HG03097 (cell line): ENCODE measurements around the gene QPCTL.
A peak's percentile ranks its signal among the peaks of the same experiment; 100 is the strongest.

Experiments
- ATAC-seq: cut with Tn5 transposase; IDR thresholded peaks from one replicate; pipeline ENCODE4 v1.9.1; 2021; ENCODE audit not compliant: unreplicated experiment, low FRiP score

Gene QPCTL

DNA sequence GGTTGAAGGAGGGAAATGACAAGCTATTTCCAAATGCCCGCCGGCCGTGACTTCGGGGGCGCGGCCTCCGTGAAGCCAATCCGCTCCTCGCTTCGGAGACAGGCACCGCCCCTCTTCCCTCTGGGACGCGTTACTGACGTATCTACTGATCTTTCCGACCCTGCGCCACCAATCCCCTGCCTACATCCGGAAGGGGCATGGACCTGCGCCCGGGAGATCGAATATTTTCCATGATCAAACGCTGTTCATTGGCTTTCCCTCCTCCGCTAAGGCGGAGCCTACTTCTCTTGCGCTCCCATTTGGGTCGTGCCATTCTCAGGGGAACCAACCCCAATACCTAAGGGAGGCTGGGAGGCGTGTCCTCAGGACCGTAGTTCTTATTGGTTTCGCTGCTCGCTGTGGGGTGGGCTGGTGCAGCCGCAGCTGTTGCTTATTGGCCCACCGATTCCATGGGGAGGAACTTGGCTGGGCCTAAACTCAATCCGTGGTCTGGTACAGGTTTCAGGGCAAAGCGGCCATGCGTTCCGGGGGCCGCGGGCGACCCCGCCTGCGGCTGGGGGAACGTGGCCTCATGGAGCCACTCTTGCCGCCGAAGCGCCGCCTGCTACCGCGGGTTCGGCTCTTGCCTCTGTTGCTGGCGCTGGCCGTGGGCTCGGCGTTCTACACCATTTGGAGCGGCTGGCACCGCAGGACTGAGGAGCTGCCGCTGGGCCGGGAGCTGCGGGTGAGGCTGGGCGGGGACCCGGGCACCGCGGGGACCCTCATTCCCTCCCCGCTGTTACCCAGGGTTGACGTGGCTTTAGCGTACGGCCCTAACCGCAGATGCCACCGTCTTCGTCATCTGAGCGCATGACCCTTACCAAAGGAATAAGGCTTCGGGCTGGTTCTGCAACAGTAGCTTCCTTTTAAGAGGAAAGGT, at the start of gene QPCTL:
QPCTL (plus strand) TSS at position 480 of the 919 bp plus-strand sequence; CDS start at position 518, 38 bp downstream.
- peak; percentile 88 for ATAC-seq

DNA sequence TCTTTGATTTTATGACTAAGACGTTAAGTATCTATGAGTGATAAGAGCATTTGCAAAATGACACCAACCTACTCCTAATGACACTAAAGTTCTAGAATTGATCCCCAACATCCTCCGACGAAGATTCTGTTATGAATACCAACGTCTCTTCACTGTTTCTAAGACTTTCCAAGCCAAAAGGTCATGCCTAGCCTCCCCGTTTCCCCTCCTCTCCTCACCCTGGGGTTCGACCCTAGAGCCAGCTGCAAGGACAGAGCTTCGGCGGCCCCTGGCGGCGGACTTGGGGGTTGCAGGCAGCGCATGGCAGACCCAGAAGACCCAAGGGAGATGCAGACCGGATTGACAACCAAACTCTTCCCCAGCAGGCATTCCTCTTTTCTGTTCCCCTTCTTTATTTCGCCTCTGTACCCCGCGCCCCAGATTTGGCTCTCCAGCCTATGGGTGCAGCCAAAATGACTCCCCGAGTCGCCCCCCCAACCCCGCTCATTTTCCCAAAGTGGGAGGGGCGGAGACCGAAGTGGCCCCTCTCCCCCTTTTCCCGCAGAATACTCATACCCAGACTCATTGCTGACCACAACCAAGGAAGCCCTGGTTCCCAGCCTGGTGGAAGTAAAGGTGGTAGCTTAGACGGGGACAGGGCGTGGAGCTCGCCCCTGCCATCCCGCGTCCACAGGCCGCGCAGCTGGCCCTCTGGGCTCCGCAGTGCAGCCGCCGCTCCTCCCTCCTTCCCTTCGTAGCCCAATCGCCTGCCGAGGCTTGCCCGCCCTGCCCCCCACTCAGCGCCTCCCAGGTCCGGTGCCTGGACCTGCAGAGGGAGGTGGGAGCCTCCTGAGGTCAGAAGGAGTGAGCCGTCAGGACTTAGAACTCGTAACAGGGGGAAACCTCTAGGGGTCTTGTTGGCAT, 49.2 kb upstream of the QPCTL start:
- no peak for ATAC-seq

DNA sequence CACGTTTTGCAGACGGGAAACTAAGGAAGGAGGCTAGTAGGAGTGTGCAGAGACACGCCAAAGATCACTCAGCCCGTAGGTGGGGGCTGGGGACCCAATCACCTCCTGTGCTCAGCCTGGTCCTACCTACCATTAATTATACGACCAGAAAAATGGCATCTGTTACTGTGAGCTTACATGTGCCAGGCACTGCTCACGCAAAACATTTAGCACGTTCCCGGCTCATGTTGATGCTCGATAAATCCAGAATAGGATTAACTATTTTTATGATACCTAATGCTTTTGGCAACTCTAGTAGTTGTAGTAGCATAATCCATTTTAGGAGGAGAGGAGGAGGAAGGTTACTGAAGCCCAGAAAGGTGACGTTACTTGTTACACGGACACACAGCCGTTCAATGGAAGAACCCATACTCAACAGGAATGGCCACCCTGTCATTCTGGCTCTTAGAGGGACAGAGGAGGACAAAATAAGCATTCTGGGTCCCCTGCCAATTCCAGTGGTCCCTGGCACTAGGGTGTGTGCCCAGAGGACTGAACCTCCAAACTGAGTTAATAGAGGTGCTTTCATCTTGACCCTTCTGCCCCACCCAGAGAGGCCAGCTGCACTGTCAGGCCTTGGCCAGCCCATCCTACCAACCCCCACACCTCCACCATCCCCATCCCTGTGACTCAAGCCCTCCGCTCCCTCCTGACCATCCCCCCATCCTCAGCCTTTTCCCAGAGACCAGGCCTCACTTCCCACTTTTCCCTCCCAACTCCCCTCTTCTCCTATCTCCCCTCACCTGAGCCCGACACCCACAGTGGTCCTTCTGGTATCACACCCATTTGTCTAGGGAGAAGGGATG, 48.3 kb upstream of the QPCTL start:
- no peak for ATAC-seq

DNA sequence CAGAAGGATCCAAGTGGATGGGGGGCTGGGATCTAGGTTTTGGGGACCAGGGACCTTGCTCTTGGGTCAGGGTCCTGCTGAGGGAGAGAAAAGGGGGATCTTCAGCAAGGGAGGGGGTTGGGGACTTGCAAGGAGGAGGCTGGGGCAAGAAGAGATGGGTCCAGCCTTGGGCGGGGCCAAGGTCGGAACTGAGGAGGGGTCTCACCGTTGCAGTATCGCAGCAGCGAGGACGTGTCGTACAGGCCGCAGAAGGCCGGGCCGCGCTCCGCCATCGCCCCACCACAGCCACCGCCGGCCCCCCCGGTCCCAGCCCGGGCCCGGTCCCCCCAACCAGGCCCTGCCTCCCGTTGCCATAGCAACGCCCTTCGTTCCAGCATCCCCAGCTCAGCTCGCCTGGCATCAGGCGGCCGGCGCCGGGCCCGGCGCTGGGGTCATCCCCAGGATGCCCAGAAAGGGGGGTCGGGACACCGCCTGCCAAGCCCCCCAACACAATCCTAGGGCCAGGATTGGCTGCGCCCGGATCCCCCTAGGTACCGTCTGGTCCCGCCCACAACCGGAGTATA, 47.3 kb upstream of the QPCTL start:
- ATAC-seq: no peak

DNA sequence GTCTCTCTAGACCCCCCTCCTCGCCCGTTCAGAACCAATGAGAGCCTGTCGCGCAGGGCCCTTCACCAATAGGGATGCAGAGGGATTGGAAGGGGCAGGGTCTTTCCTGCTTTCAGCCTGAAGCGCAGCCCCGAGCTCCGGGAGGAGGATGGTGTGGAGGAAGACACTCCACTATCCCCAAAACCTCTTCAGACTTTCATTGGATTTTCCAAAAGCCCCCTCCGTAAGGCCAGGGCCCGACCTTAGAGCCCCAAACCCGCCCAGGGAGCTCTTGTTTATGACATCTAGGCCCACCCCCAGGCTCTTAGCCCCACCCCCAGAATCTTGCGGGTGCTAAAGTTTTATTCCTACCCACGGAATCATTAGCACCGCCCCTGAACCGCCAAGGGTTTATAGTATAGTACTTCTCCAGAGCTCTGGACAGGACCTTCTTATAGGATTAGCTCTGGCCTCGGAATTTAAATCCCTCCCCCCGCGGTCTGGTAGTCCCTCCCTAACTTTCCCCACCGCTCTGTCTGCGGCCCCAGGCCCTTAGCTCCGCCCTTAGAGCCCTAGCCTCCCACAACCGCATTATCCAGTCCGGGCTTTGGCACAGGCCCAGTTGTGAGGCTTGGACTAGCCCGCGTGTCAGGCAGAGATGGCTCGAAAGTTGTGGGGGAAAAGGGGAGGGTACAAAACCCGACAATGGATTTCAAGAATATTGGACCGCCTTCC, 46.7 kb upstream of the QPCTL start:
- no peak for ATAC-seq

DNA sequence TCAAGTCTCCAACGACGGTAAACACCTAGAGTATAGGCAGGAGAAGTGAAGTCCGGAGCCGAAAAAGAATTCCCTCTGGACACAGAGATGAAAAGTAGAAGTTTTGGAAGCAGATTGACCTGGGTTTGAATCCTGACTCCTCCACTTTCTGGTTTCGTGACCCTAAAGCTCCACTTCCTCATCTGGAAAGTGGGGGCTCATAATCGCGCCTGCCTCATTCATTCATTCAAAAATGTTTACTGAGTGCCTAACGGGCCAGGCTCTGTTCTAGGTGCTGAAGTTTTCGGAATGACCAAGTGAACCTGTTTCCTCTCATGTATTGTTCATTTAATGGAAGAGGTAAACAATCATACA, 46.1 kb upstream of the QPCTL start:
- no peak for ATAC-seq

DNA sequence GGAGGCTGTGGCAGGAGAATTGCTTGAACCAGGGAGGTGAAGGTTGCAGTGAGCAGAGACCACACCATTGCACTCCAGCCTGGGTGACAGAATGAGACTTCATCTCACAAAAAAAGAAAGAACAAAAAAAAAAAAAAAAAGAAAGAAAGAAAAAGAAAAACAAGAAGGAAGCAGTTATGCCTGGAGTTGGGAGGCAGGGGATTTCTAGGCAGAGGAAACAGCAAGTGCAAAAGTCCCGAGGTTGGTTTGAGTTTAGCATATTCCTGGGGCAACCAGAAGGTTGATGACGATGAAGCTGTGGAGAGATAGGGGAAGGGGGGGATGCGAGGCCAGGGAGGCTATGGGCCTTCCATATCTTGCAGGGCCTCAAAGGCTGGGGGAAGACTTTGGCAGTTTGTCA, 41.7 kb upstream of the QPCTL start:
- no peak for ATAC-seq

DNA sequence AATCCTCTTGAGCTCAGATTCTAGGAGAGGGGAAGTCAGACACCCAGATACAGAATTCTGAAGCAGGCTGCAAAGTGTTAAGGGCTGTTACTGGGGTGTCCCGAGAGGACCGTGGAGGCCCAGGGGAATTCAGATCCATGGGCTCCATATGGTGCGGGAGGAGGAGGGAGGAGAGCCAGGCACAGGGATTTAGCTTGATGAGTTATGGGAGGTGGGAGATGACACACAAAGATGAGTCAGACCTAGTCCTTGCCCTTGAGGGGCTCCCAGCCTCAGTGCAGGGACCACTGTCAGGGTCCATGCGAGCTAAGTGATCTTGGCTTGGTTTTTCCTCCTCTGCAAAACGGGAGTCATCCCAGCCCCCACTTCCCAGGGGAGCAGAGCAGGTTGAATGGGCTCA, 38.8 kb upstream of the QPCTL start:
- ATAC-seq: no peak

DNA sequence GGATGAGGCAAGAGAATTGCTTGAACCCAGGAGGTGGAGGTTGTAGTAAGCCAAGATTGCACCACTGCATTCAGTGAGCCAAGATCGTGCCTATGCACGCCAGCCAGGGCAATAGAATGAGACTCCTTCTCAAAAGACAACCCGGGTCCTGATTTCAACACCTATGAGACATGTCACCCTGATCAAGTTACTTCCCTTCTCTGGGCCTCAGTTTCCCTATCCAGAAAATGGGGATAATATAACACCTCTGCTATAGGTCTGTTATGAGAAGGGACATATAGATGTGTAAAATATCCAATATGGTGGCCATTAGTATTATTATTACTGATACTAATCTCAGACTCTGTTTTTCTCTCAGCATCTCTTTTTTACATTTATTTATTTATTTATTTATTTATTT, 37.4 kb upstream of the QPCTL start:
- no peak for ATAC-seq

DNA sequence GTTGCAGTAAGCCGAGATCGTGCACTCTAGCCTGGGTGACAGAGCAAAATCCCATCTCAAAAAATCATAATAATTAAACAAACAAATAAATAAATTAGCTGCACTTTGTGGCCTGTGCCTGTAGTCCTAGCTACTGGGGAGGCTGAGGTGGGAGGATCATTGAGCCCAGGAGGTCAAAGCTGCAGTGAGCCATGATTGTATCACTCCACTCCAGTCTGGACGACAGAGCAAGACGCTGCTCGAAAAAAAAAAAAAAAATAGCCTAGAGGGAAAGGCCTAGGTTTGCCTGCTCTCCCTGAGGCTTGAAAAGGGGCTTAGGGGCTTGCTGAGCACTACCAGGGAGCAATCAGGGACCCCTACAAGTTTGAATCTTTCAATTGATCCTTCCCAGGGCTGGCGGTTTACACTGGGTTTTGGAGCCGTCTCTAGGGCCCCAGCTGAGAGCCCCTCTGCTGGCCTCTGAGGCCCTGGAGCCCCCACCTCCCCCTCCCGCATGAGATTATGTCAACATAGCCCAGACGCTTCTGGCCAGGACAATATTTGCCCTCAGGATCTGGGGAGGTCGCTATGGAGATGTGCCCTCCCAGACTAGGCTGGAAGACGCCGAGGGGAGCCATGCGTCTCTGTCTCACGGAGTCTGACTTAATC, 34.8 kb upstream of the QPCTL start:
- ATAC-seq: no peak

DNA sequence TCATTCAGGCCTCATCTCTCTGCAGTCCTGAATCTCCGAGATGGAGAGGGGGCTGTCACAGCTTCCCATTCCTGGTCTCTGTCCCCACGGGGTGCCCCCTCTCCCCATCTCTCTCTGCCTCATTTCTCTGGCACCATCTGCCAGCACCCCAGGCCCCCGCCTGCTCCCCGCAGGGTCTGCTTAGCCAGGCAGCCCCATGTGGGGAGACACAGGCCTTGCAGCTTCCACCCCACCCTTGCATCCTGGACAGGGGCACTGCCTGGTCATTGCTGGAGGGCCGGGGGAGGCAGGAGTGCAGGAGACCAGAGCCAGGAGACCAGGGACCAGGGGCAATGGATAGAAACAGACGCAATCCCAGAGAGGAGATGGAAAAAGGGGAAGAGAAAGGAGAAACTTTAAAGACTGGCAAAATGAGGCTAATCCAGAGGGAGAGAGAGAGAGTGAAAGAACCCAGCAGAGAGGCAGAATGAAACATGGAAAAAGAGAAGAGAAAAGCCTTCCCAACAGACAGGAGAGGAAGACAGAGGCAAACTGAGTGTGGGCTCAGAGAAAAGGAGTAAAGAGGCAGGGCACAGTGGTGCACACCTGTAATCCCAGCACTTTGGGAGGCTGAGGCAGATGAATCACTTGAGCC, 33.3 kb upstream of the QPCTL start:
- ATAC-seq: no peak

DNA sequence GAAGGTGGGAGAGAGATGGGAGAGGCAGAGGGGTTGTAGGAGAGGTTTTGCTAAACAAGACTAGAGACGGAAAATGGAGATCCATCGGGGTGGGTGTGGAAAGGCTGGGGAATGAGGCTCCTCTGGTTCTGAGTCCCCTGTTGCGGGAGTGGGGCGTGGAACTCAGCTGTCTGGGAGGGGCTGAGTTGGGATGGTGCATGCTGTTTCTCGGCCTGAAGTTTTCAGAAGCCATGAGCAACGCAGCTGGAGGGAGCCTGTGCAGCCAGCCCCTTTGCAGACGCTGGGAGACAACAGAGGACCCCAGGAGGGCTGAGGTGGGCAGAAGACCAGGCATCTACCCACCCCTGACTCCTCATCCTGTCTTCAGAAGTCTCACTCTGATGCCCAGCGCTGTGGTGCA, 31.8 kb upstream of the QPCTL start:
- no peak for ATAC-seq

DNA sequence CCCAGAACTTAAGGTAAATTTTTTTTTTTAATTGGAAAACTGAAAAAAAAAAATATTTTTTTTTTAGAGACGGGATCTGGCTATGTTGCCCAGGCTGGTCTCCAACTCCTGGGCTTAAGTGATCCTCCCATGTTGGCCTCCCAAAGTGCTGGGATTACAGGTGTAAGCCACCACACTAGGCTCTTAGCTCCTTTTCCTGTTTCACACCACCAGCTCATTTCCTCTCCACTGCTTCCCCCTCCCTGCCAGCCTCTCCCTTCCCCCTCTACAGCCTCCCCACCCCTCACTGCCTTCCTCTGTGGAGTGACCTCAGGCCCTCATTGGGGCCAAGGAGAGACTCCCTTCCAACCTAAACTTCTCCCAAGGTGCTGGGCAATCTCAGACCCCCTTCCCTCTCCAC, 28.7 kb upstream of the QPCTL start:
- ATAC-seq: no peak

DNA sequence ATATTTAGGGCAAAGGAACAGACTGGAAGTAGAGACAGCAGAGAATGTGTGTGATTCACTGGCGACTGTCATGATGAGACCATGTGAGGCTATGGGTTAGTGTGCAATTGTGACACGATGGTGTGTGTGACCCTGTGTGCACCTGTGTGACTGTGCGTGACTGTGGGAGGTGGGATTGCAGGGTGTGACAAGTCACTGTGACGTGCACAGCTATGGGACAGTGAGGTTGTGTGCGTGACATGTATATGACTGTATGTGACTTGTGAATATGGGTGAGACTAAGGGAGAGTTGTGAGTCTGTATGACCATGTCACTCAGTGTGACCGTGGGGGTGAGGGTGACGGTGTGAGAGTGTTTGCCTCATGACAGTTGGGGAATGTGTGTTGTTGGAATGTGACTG, 27.9 kb upstream of the QPCTL start:
- ATAC-seq: no peak

DNA sequence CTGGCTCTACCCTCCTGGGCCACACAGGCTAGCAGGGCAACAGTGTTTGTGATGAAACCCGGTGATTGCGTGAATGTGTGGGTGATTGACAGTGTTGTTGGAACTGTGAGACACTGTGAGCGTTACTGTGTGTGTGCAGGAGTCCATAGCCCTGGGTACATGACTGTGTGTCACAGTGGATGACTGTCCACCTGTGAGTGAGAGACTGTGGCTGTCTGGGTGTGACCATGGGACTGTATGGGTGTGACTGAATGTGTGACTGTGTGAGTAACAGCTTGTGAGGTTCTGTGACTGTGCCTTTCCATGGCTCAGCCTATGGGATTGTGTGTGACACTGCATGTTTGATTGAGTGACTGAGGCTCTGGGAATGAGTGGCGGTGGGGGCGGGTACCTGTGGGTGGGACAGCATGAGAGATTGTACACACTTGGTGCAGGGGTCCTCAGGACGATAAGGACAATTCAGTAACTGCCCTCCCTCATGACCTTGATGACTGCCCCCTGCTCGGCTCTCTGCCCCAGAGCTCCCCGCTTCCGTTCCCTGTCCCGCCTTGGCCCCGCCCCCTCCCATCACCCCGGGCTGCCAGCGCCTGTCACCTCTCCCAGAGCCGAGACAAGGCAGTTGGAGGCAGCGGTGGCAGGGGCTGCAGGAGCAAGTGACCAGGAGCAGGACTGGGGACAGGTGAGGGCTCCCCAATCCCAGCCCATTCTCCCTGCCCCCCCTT, 24.7 kb upstream of the QPCTL start, which contains the start of gene GIPR:
GIPR (plus strand) TSS at position 602 of the 722 bp plus-strand sequence. CDS start 1,300 bp downstream, outside the sequence.
- ATAC-seq: no peak

DNA sequence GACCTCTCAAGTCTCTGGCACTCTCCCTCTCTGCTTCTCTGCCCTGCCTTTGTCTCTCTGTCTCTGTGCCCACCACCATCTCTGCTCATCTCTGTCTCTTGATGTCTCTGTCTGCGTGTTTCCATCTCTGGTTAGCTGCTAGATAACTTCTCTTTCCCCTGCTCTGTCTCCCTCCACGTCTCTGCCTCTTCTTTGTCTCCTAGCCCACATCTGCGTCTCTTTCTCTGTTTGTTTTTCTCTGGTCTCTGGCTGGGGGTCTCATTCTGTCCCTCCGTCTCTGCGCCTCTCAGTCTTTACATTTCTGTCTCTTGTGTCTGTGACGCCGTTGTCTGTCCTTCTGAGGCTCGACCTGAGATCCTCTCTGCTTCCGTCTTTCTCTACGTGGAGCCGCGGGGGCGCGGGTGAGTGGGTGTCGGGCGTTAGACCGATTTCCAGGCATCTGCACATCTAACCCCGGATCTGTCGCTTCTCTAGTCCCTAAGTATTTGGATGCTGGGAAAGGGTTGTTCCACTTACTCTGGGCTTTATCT, 24.1 kb upstream of the QPCTL start:
- ATAC-seq: no peak

DNA sequence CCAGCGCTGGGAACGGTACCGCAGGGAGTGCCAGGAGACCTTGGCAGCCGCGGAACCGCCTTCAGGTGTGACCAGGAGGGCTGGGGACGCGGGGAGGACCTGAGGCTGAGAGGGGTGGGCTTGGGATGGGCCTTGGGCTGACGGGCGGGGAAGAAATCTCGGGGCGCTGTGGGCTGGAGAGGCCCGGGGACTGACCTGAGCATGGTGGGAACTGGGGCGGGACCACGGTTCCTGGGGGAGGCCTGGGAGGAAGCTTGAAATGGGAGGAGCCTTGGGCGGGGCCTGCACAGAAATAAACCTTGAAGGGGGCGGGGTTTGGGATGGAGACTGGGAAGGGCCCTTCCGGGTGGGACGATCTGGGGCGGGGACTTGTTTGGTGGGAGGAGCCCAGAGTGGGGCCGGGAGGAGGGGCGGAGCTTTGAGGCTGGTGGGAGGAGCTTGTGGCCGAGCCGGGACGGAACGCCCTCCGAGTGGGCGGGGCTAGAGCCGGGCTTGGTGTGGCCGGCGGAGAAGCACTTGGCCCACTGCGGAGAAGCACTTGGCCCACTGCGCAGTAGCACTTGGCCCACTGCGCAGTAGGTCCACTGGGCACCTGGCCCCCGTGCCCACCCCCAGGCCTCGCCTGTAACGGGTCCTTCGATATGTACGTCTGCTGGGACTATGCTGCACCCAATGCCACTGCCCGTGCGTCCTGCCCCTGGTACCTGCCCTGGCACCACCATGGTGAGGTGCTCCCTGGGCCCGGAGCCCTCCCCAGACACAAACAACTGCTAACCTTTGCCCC, 21.6 kb upstream of the QPCTL start:
- peak; percentile 38 for ATAC-seq
